Parathyroid adenoma (tissue), 2 donors: Measurements from ENCODE around the gene CEP170B.

Experiments used
- H2AFZ ChIP-seq: fragments of 300-600 bp; sonication (generic); one replicate; pipeline ENCODE4 v1.7.0; 2017; ENCODE audit warnings: antibody characterized with exemption, mild to moderate bottlenecking
- H3K27ac ChIP-seq: fragments of 300-600 bp; sonication (generic); one replicate; pipeline ENCODE4 v1.7.0; 2017
- H3K27me3 ChIP-seq: fragments of 300-600 bp; sonication (generic); one replicate; pipeline ENCODE4 v1.7.0; 2017; ENCODE audit warnings: low read length; ENCODE audit not compliant: control insufficient read depth, insufficient read depth
- H3K36me3 ChIP-seq: fragments of 300-600 bp; sonication (generic); one replicate; pipeline ENCODE4 v1.7.0; 2017; ENCODE audit warnings: low read length; ENCODE audit not compliant: control insufficient read depth, insufficient read depth
- H3K4me1 ChIP-seq: fragments of 300-600 bp; sonication (generic); one replicate; pipeline ENCODE4 v1.7.0; 2017; ENCODE audit warnings: control low read depth
- H3K4me2 ChIP-seq: fragments of 300-600 bp; sonication (generic); one replicate; pipeline ENCODE4 v1.7.0; 2017; ENCODE audit warnings: low read length
- H3K4me3 ChIP-seq: fragments of 300-600 bp; sonication (generic); one replicate; pipeline ENCODE4 v1.7.0; 2017; ENCODE audit warnings: low read depth, low read length
- H3K79me2 ChIP-seq: fragments of 300-600 bp; sonication (generic); one replicate; pipeline ENCODE4 v1.7.0; 2017; ENCODE audit warnings: control low read depth
- H3K9ac ChIP-seq: fragments of 300-600 bp; sonication (generic); one replicate; pipeline ENCODE4 v1.7.0; 2017; ENCODE audit warnings: mild to moderate bottlenecking
- H3K9me3 ChIP-seq: fragments of 300-600 bp; sonication (generic); one replicate; pipeline ENCODE4 v1.7.0; 2017; ENCODE audit warnings: low read length; ENCODE audit not compliant: control insufficient read depth
- TF ChIP-seq, protein P1 (sequence below): fragments of 300-600 bp; sonication (generic); IDR thresholded peaks from one replicate; pipeline ENCODE4 v1.7.0; 2017; ENCODE audit warnings: antibody characterized with exemption, mild to moderate bottlenecking
- donor health status: primary hyperparathyroidism.

The CEP170B gene

DNA sequence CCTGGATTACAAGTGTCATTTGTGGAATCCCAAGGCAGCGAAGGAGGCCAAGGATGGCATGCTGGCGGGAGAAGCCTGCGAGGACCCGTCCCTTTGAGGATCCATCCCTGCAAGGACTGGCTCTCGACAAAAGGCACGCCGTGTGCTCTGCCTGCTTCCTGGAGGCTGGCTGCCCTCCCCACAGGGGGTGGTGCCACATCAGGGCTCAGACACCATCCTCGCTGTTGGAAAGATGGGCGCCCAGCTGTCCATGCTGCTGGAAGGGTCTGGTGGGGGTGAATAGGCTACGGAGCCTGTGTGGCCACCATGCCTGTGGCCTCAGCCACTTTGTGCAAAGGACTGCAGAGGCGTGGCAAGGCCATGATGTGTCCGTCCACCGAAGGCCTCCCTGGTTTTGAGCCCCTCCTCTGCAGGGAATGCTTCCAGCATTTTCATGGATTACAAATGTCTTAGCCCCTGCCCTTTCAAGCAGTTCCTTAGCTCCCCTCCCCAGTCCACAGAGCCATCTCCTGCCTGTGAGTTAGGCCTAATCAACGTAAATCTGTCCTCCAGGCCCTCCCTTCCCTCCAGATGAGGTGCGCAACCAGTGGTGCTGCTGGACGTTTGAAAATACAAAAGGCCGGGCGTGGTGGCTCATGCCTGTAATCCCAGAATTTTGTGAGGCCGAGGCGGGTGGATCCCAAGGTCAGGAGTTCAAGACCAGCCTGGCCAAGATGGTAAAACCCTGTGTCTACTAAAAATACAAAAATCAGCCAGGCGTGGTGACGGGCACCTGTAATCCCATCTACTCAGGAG is 42.0 kb upstream of the CEP170B start:
- Histone ChIP-seq H3K79me2 (no peaks in the 10 kb centered on the region), H3K36me3 (no peaks in the 10 kb centered on the region), H3K27me3 (no peaks in the 10 kb centered on the region), H3K4me1 (no peaks in the 10 kb centered on the region), H3K27ac (no peak overlapping the region), H3K9me3 (no peaks in the 10 kb centered on the region), H3K4me2 (no peak overlapping the region), H2AFZ (no peak overlapping the region), H3K9ac (no peak overlapping the region), H3K4me3 (no peak overlapping the region)
- TF ChIP-seq, protein P1, sequence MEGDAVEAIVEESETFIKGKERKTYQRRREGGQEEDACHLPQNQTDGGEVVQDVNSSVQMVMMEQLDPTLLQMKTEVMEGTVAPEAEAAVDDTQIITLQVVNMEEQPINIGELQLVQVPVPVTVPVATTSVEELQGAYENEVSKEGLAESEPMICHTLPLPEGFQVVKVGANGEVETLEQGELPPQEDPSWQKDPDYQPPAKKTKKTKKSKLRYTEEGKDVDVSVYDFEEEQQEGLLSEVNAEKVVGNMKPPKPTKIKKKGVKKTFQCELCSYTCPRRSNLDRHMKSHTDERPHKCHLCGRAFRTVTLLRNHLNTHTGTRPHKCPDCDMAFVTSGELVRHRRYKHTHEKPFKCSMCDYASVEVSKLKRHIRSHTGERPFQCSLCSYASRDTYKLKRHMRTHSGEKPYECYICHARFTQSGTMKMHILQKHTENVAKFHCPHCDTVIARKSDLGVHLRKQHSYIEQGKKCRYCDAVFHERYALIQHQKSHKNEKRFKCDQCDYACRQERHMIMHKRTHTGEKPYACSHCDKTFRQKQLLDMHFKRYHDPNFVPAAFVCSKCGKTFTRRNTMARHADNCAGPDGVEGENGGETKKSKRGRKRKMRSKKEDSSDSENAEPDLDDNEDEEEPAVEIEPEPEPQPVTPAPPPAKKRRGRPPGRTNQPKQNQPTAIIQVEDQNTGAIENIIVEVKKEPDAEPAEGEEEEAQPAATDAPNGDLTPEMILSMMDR, result no peak

DNA sequence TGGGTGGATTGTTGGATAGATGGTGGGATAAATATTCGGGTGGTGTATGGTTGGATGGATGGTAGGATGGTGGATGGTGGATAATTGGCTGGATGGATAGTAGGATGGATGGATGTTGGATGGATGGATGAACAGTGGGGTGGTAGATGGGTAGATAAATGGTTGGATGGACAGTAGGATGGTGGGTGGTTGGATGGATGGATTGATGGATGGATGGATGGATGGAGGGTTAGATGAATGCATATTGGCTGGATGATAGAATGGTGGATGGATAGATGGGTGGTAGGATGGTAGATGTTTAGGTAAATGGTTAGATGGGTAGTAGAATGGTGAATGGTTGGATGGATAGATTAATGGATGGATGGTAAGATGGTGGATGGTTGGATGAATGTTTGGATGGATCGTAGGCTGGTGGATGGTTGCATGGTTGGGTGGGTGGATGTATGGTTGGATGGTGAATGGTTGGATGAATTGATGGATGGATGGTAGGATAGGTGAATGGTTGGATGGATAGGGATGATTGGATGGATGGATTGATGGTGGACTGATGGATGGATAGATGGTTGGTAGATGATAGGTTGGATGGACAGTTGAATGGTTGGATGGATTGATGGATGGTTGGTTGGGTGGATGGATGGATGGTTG is 40.6 kb upstream of the CEP170B start:
- Histone ChIP-seq H3K36me3 (no peaks in the 10 kb centered on the region), H3K27me3 (no peaks in the 10 kb centered on the region), H3K9me3 (no peaks in the 10 kb centered on the region), H3K9ac (no peak overlapping the region), H3K27ac (no peak overlapping the region), H3K4me3 (no peak overlapping the region), H2AFZ (no peak overlapping the region), H3K4me2 (no peak overlapping the region), H3K79me2 (no peaks in the 10 kb centered on the region), H3K4me1 (no peaks in the 10 kb centered on the region)
- TF ChIP-seq, protein P1, result no peak

DNA sequence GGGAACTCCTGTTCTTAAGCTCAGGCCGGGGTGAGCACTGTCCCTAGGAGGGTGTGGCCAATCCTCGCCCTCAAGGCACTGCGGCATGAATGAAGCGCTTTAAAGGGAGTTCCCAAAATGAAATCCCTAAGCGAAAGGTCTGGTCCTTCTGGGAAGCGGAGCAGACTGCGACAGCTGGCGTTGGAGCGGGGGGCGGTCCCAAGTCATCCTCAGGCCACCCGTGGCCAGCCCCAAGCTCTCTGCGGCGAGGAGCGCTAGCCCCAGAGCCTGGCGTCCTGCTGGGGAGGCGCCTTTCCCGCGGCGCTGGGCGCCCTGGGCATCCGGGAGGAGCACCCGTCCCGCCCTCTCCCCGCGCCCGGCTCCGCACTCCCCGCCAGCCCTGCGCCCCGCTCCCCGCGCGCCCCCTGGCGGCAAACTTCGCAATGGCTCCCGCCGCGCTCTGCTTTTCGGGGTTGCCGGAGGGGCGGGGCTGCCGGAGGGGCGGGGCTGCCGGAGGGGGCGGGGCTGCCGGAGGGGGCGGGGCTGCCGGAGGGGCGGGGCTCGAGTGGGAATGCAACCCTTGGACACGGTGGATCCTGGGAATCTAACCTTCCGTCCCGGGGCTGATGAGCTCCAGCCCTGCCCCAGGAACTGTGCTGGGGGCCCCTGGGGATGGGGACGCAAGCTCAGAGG is 38.7 kb upstream of the CEP170B start:
- Histone ChIP-seq H3K36me3 (no peaks in the 10 kb centered on the region), H3K4me3 (peak overlapping the region; percentile 46), H3K27ac (no peak overlapping the region), H3K9me3 (no peaks in the 10 kb centered on the region), H3K27me3 (no peaks in the 10 kb centered on the region), H3K79me2 (no peaks in the 10 kb centered on the region), H3K9ac (no peak overlapping the region), H2AFZ (peak overlapping the region; percentile 86), H3K4me1 (no peaks in the 10 kb centered on the region), H3K4me2 (peak overlapping the region; percentile 91)
- TF ChIP-seq, protein P1, result peak; percentile 83

DNA sequence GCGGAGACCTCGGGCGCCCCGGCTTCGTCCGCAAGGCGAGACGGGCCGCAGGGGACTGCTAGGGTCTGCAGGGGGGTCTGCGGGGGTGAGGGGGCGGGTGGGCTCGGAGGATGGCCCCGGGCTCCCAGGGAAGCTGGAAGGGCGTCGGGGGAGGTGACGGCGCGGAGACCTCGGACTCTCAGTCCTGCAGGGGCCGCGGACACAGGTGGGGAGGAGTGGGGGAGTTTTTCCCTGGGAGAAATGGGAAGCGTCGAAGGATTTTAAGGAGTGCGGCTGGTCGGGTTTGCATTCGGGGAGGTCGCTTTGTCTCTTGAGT is 38.2 kb upstream of the CEP170B start:
- Histone ChIP-seq H2AFZ (peak overlapping the region; percentile 71), H3K36me3 (no peaks in the 10 kb centered on the region), H3K79me2 (no peaks in the 10 kb centered on the region), H3K4me3 (peak overlapping the region; percentile 46), H3K9ac (no peak overlapping the region), H3K4me2 (peak overlapping the region; percentile 80), H3K4me1 (no peaks in the 10 kb centered on the region), H3K9me3 (no peaks in the 10 kb centered on the region), H3K27ac (no peak overlapping the region), H3K27me3 (no peaks in the 10 kb centered on the region)
- TF ChIP-seq, protein P1, result no peak
